GM10266 (cell line): ENCODE results near the gene SMLR1.

Experiments used
- DNase-seq: peaks from one replicate; pipeline ENCODE4 v3.0.0; 2012; ENCODE audit errors: extremely low spot score
- CTCF ChIP-seq: IDR thresholded peaks from 2 replicates; pipeline ENCODE4 v1.5.1; 2012; ENCODE audit warnings: mild to moderate bottlenecking, low read depth; ENCODE audit not compliant: control insufficient read depth, insufficient read depth; ENCODE audit errors: missing control alignments

The SMLR1 gene

DNA sequence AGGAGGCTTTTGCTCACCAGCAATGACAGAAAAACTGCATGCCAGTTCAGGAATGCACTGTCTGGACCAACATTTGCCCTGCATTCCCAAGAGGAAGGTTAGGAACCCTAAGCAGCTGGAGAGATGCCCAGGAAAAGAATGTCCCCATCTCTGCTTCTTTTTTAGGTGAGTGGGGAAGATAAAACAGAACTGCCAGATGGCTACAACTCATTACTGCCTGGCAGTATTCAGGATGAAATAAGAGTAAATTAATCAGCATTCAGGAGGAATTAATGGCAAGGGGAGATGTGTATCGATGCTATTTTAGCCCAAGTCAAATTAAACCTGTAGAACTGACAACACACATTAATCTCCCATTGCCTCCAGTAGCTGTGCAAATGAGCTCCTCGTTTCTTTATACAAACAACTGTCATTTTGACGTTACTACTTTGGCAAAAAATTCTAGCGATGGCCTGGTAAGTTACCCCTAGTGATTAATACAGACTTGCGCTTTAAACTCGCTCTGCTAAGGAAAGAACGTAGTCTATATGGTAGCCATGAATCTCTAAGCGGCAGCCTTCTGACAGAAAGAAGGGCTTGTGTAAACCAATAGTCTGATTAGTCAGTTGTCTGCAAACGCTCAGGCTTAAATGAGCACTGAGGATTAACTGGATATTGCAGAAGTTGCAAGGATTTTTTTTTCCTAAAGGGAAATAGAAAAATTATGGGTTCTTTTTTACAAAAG lies 16.7 kb upstream of the SMLR1 start:
- no peak for DNase-seq
- TF ChIP-seq CTCF: no peak

DNA sequence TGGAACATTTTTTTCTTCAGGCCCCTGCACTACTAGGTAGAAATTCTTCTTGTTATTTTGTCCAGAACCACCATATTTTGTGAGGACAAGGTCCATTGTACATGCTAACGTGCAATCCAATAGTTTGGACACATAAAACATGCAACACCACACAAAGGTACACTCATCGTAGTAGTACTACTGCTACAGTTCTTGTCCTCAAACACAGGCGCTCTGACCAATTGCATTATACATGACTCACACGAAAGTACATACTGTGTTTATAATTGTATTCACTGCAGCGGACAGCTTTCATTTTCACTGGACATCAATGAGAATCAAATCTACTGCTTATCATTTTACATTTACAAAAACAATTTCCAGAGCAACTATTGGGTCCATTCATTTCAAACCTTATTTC lies 15.3 kb upstream of the SMLR1 start:
- DNase-seq: no peak
- no peak for TF ChIP-seq CTCF

GRCh38 chr6:130814506-130814905 lies 12.7 kb upstream of the SMLR1 start:
- no peak for DNase-seq
- TF ChIP-seq CTCF: no peak

GRCh38 chr6:130815200-130816071 lies 11.8 kb upstream of the SMLR1 start:
- no peak for TF ChIP-seq CTCF
- DNase-seq: no peak

DNA sequence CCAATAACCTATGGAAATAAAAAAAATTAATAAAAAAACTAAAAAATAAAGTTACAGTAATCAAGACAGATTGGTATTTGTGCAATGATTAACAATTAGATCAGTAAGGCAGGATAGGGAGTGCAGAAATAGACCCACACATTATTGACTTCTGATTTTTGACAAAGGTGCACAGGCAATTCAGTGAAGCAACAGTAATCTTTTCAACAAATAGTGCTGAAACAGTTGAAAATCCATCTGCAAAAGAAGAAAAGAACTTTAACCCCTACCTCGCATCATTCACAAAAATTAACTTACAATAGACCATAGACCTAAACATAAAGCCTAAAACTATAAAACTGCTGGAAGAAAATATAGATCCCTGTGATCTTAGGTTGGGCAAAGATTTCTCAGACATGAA lies 4.5 kb upstream of the SMLR1 start:
- TF ChIP-seq CTCF: no peak
- no peak for DNase-seq

DNA sequence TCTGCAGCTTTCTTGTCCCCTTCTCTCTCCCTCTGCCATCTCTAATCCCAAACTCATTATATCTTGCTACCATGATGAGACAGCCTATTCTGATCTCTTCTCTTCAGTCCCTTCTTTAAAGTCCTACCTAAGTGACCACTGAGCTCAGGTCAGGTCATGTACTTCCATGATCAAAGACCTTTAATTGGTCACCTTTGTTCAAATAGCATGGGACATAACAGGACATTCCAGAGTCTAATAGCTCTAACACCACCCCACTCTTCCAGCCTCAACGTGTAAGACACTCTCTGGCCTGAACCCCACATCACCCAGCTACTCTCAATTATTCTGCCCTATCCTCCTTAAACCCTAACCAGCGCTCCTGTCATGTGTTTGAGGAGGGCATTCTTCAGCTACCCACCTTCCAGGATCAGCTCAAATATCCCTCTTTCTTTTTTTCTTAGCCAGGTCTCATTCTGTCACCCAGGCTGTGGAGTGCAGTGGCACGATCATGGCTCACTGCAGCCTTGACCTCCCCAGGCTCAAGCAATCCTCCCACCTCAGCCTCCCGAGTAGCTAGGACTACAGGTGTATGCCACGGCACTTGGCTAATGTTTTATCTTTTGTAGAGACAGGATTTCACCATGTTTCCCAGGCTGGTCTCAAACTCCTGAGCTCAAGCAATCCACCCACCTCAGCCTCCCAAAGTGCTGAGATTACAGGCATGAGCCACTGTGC lies 2.1 kb upstream of the SMLR1 start:
- TF ChIP-seq CTCF: no peak
- DNase-seq: no peak
